ENCODE results near the gene CBX3.
"Not testable (repeated sequence)": the region's sequence is repeated elsewhere in the genome, so short reads cannot be mapped to it uniquely, and the experiment has no call there.

Gene CBX3

DNA sequence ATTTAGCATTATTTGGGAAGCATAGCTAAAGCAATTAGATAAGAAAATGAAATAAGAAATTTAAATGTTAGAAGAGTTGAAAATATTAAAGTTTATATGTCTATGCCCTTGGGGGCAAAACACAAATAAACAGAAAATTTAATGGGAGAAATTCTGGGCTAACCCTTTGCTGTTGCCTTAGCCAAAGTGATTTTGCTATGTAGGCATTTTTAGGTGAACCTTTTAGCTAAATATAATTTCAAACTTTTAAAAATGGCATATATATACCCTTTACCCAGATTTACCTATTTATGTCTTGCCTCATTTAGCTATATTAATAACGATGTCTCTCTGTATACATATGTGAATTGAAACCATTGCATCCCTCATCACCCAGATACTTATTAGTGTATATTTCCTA lies 29.5 kb upstream of the CBX3 start:
- no peaks in the 10 kb centered on the region for H3K9me3 ChIP-seq (ENCODE audit: insufficient read depth, low read depth, low read length)
- H3K36me3 ChIP-seq (ENCODE audit: insufficient read depth, low read length): peaks cover 20% of the 10 kb centered on the region
- 0 out of 2 replicates have a peak, but pooled peaks cover 6% of the 10 kb centered on the region for H3K4me1 ChIP-seq (ENCODE audit: insufficient read depth, low read length)
- no peak overlapping the region for H3K4me3 ChIP-seq (ENCODE audit: low read length)
- H3K27ac ChIP-seq (ENCODE audit: low read depth, low read length): no peak overlapping the region
- no peak overlapping the region for H3K9ac ChIP-seq (ENCODE audit: low read depth, low read length)
- WGBS: no CpG with 5 or more reads among the region's 1 CpG
- H3K27me3 ChIP-seq (ENCODE audit: insufficient read depth, low read length): no peaks in the 10 kb centered on the region

DNA sequence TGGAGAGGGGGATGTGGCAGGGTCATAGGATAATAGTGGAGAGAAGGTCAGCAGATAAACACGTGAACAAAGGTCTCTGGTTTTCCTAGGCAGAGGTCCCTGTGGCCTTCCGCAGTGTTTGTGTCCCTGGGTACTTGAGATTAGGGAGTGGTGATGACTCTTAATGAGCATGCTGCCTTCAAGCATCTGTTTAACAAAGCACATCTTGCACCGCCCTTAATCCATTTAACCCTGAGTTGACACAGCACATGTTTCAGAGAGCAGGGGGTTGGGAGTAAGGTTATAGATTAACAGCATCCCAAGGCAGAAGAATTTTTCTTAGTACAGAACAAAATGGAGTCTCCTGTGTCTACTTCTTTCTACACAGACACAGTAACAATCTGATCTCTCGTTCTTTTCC lies 25.6 kb upstream of the CBX3 start:
- H3K9ac ChIP-seq (ENCODE audit: low read depth, low read length); H3K4me3 ChIP-seq (ENCODE audit: low read length); H3K9me3 ChIP-seq (ENCODE audit: insufficient read depth, low read depth, low read length); H3K27me3 ChIP-seq (ENCODE audit: insufficient read depth, low read length); H3K27ac ChIP-seq (ENCODE audit: low read depth, low read length); H3K4me1 ChIP-seq (ENCODE audit: insufficient read depth, low read length): not testable (repeated sequence)
- 97% methylated on average over 1 of the region's 4 CpGs for WGBS
- peaks cover 42% of the 10 kb centered on the region for H3K36me3 ChIP-seq (ENCODE audit: insufficient read depth, low read length)

DNA sequence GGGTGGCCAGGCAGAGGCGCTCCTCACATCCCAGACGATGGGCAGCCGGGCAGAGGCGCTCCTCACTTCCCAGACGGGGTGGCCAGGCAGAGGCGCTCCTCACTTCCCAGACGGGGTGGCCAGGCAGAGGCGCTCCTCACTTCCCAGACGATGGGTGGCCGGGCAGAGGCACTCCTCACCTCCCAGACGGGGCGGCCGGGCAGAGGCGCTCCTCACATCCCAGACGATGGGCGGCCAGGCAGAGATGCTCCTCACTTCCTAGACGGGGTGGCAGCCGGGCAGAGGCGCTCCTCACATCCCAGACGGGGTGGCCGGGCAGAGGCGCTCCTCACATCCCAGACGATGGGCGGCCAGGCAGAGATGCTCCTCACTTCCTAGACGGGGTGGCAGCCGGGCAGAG lies 24.8 kb upstream of the CBX3 start:
- H3K9ac ChIP-seq (ENCODE audit: low read depth, low read length); H3K27ac ChIP-seq (ENCODE audit: low read depth, low read length); H3K9me3 ChIP-seq (ENCODE audit: insufficient read depth, low read depth, low read length); H3K4me3 ChIP-seq (ENCODE audit: low read length); H3K4me1 ChIP-seq (ENCODE audit: insufficient read depth, low read length); H3K27me3 ChIP-seq (ENCODE audit: insufficient read depth, low read length): not testable (repeated sequence)
- 96% methylated on average over 19 of the region's 26 CpGs for WGBS
- peaks cover 36% of the 10 kb centered on the region for H3K36me3 ChIP-seq (ENCODE audit: insufficient read depth, low read length)

DNA sequence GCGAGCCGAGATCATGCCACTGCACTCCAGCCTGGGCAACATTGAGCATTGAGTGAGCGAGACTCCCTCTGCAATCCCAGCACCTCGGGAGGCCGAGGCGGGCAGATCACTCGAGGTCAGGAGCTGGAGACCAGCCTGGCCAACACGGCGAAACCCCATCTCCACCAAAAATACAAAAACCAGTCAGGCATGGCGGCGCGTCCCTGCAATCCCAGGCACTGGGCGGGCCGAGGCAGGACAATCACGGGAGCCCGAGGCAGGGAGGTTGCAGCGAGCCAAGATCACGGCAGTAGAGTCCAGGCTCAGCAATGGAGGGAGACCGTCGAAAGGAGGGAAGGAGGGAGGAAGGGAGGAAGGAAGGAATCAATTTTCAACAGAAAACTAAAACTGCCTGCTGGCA lies 24.3 kb upstream of the CBX3 start:
- H3K9me3 ChIP-seq (ENCODE audit: insufficient read depth, low read depth, low read length); H3K9ac ChIP-seq (ENCODE audit: low read depth, low read length); H3K4me3 ChIP-seq (ENCODE audit: low read length); H3K4me1 ChIP-seq (ENCODE audit: insufficient read depth, low read length); H3K27ac ChIP-seq (ENCODE audit: low read depth, low read length); H3K27me3 ChIP-seq (ENCODE audit: insufficient read depth, low read length): not testable (repeated sequence)
- H3K36me3 ChIP-seq (ENCODE audit: insufficient read depth, low read length): peaks cover 30% of the 10 kb centered on the region
- WGBS: 97% methylated on average over 20 of the region's 20 CpGs

DNA sequence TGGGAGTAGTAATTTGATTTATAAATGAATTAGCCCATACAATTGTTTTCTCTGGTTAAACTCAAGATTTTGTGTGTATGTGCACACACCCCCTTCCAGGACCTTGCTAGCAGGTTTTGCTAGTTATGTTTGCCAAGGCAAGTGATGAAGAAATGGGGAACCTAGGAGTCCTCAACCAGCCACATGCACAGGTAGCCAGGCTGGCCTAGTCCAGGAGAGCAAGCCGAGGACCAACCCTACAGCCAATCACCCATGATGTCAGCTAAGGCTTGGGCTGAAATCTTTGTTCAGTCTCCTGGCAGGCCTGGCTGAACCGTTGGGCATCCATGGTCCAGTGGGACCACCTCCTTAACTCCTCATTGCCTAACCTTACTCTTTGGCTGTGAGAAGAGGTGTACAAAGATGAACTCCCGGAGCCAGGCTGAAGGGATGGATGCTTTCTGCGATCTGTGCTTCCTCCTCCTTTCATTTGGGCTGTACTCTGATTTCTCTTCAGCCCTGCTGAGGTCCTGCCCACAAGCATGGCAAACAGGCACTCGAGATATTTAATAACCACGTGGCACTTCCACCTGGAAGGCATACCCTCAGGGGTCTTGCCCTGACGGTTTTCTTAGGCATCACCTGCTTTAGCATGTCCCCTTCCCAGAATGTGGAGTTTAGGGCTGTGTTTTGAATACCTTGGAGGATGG lies 23.1 kb upstream of the CBX3 start:
- Histone ChIP-seq H3K9ac (ENCODE audit: low read depth, low read length) (no peak overlapping the region), H3K9me3 (ENCODE audit: insufficient read depth, low read depth, low read length) (no peaks in the 10 kb centered on the region)
- 94% methylated on average over 7 of the region's 7 CpGs for WGBS

DNA sequence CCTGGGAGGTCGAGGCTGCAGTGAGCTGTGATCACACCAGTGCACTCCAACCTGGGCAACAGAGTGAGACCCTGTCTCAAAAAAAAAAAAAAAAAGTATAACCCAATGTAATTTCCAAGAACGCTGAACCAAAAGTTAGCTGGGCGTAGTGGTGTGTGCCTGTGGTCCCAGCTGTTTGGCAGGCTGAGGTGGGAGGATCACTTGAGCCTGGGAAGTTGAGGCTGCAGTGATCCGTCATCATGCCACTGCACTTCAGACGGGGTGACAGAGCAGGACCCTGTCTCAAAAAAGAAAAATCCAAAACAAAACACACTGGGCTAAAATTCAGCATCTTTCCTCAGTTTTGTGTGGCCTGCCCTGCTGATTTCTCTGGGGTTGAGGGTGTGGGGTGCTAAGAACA lies 22.1 kb upstream of the CBX3 start:
- H3K36me3 ChIP-seq (ENCODE audit: insufficient read depth, low read length): peaks cover 30% of the 10 kb centered on the region
- H3K27me3 ChIP-seq (ENCODE audit: insufficient read depth, low read length): no peaks in the 10 kb centered on the region
- H3K9ac ChIP-seq (ENCODE audit: low read depth, low read length): no peak overlapping the region
- 93% methylated on average over 5 of the region's 5 CpGs for WGBS
- no peaks in the 10 kb centered on the region for H3K9me3 ChIP-seq (ENCODE audit: insufficient read depth, low read depth, low read length)
- H3K27ac ChIP-seq (ENCODE audit: low read depth, low read length): no peak overlapping the region
- no peak overlapping the region for H3K4me3 ChIP-seq (ENCODE audit: low read length)
- H3K4me1 ChIP-seq (ENCODE audit: insufficient read depth, low read length): no peaks in the 10 kb centered on the region

More for the DNA sequence above, 23.1 kb upstream of the CBX3 start:
- Histone ChIP-seq H3K27me3 (ENCODE audit: insufficient read depth, low read length) (no peaks in the 10 kb centered on the region), H3K27ac (ENCODE audit: low read depth, low read length) (no peak overlapping the region), H3K36me3 (ENCODE audit: insufficient read depth, low read length) (peaks cover 26% of the 10 kb centered on the region), H3K4me3 (ENCODE audit: low read length) (no peak overlapping the region), H3K4me1 (ENCODE audit: insufficient read depth, low read length) (no peaks in the 10 kb centered on the region)

DNA sequence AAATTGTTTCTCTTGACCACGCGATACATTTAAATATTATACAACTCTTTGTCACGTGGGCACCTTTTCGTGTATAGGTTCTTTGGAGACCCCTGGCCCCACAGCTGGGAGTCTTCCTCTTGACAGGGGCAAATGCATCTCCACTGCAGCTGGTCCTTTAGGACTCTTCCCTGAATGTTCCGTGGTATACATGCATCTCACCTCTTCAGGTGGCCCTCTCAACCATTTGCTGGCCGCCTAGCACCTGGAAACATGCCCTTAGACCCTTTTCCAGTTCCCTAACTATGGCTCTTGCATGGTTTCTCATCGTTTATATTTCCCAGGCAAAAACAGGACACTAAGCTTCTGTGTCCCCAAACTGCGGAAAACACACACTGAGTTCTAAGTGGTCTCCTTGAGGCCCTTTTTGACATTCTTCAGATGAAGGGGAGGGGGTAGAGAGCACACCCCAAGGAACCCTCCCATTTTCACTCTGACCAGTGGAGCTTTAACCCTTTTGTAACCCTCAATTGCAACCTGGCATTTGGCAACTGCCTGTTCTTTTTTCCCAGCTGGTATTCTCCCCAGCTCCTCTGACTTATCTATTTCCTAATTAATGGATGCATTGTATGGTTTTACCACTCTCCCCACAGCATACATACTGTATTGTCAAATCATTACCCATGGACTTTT lies 21.6 kb upstream of the CBX3 start:
- Histone ChIP-seq H3K27ac (ENCODE audit: low read depth, low read length) (no peak overlapping the region), H3K4me3 (ENCODE audit: low read length) (no peak overlapping the region), H3K36me3 (ENCODE audit: insufficient read depth, low read length) (peaks cover 35% of the 10 kb centered on the region), H3K4me1 (ENCODE audit: insufficient read depth, low read length) (no peaks in the 10 kb centered on the region), H3K9me3 (ENCODE audit: insufficient read depth, low read depth, low read length) (no peaks in the 10 kb centered on the region), H3K9ac (ENCODE audit: low read depth, low read length) (no peak overlapping the region), H3K27me3 (ENCODE audit: insufficient read depth, low read length) (no peaks in the 10 kb centered on the region)
- 87% methylated on average over 8 of the region's 8 CpGs for WGBS

DNA sequence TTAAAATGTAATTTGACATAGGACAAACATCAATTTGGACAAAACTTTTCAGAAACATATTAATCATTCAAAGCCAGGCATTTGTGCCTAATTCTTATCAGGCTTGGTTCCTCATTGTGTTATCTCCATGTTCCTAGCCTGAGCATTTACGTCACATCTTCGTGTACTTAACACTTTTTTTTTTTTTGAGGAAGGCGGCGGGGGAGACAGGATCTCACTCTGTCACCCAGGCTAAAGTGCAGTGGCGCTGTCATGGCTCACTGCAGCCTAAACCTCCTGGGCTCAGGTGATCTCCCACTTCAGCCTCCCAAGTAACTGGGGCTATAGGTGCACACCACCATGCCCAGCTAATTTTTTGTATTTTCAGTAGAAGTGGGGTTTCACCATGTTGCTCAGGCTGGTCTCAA lies 20.8 kb upstream of the CBX3 start:
- H3K27ac ChIP-seq (ENCODE audit: low read depth, low read length): no peak overlapping the region; the same call in 1 of the 2 replicates
- no peak overlapping the region for H3K4me3 ChIP-seq (ENCODE audit: low read length)
- no peak overlapping the region for H3K9ac ChIP-seq (ENCODE audit: low read depth, low read length)
- H3K36me3 ChIP-seq (ENCODE audit: insufficient read depth, low read length): peaks cover 43% of the 10 kb centered on the region
- WGBS: 91% methylated on average over 5 of the region's 5 CpGs
- no peaks in the 10 kb centered on the region for H3K9me3 ChIP-seq (ENCODE audit: insufficient read depth, low read depth, low read length)
- H3K4me1 ChIP-seq (ENCODE audit: insufficient read depth, low read length): no peaks in the 10 kb centered on the region
- H3K27me3 ChIP-seq (ENCODE audit: insufficient read depth, low read length): no peaks in the 10 kb centered on the region

DNA sequence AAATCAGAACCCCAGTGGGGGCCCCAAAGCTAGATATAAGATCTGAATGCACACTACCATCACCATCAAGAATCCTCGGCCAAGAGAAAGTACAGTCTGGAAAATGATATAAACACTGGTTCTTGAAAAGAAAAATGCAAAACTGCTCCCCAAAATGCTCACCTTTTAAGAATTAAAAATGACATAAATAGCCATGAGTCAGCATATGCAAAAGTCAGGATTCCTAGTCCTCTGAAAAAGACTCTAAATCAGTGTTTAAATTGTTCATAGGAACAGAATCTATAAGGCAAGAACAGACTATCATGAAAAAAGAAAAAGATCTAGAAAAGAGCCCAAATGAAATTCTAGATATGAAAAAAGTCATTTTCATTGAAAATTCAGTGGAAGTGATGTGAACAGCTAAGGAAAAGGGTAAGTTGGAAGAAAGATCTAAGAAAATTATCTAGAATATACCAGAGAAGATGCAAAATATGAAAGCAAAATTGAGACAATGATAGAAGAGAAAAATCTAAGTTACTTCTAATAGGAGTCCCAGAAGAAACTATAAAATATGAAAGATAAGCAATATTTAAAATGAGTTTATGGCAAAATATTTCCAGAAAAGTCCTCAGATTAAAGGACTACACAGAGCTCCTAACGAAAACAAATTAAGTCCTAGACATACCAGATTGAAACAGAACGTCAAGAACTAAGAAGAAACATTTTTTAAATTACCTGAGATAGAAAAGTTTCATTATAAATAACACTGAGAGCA lies 19.9 kb upstream of the CBX3 start:
- Histone ChIP-seq H3K27me3 (ENCODE audit: insufficient read depth, low read length) (no peaks in the 10 kb centered on the region), H3K4me1 (ENCODE audit: insufficient read depth, low read length) (no peaks in the 10 kb centered on the region), H3K4me3 (ENCODE audit: low read length) (no peak overlapping the region), H3K9me3 (ENCODE audit: insufficient read depth, low read depth, low read length) (no peaks in the 10 kb centered on the region), H3K9ac (ENCODE audit: low read depth, low read length) (no peak overlapping the region), H3K27ac (ENCODE audit: low read depth, low read length) (no peak overlapping the region), H3K36me3 (ENCODE audit: insufficient read depth, low read length) (peaks cover 48% of the 10 kb centered on the region)
- 94% methylated on average over 2 of the region's 3 CpGs for WGBS

DNA sequence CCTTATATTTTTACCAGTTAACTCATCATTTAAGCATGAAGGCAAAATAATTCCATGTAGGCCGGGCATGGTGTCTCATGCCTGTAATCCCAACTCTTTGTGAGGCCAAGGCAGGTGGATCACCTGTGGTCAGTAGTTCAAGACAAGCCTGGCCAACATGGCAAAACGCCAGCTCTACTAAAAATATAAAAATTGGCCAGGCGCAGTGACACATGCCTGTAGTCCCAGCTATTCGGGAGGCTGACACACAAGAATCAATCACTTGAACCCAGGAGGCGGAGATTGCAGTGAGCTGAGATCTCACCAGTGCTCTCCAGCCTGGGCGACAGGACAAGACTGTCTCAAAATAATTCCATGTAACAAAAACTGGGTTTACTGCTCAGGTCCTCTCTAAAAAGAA lies 19.3 kb upstream of the CBX3 start:
- Histone ChIP-seq H3K4me1 (ENCODE audit: insufficient read depth, low read length) (no peaks in the 10 kb centered on the region), H3K9ac (ENCODE audit: low read depth, low read length) (no peak overlapping the region), H3K27me3 (ENCODE audit: insufficient read depth, low read length) (no peaks in the 10 kb centered on the region), H3K4me3 (ENCODE audit: low read length) (no peak overlapping the region), H3K9me3 (ENCODE audit: insufficient read depth, low read depth, low read length) (no peaks in the 10 kb centered on the region), H3K27ac (ENCODE audit: low read depth, low read length) (no peak overlapping the region), H3K36me3 (ENCODE audit: insufficient read depth, low read length) (peaks cover 52% of the 10 kb centered on the region)
- WGBS: 92% methylated on average over 6 of the region's 6 CpGs

DNA sequence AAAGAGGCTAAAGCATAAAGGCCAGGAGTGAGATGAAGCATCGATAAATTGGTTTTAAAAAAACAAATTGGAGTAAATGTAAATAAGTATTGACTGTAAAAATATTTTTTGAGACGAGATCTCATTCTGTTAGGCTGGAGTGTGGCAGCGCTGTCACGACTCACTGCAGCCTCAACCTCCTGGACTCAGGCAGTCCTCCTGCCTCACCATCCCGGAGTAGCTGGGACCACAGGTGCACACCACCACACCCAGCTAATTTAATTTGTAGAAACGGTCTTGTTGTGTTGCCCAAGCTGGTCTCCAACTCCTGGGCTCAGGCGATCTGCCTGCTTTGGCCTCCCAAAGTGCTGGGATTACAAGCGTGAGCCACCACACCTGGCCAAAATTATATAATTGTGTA lies 18.8 kb upstream of the CBX3 start:
- Histone ChIP-seq H3K4me3 (ENCODE audit: low read length) (no peak overlapping the region), H3K27me3 (ENCODE audit: insufficient read depth, low read length) (no peaks in the 10 kb centered on the region), H3K9ac (ENCODE audit: low read depth, low read length) (no peak overlapping the region), H3K27ac (ENCODE audit: low read depth, low read length) (no peak overlapping the region), H3K36me3 (ENCODE audit: insufficient read depth, low read length) (peaks cover 50% of the 10 kb centered on the region), H3K9me3 (ENCODE audit: insufficient read depth, low read depth, low read length) (no peaks in the 10 kb centered on the region), H3K4me1 (ENCODE audit: insufficient read depth, low read length) (no peaks in the 10 kb centered on the region)
- 88% methylated on average over 8 of the region's 8 CpGs for WGBS

Measured in HUES64 (cell line).